Glutamatergic neuron (in vitro differentiated cells): ENCODE data around the gene WFDC1. TPM values are rescaled to one million over a fixed set of nuclear protein-coding genes. Genes with fewer than 3 reads are reported as not detected.

Source experiments
- DNase-seq: peaks from one replicate; pipeline ENCODE4 v3.0.0; 2022
- H3K27ac Mint-ChIP-seq: one replicate; pipeline ENCODE4 v1.8.0; 2020; ENCODE audit warnings: mild to moderate bottlenecking, mixed read lengths, inconsistent platforms; ENCODE audit not compliant: unreplicated experiment
- H3K27me3 Mint-ChIP-seq: one replicate; pipeline ENCODE4 v1.8.0; 2020; ENCODE audit warnings: mild to moderate bottlenecking, moderate library complexity, mixed read lengths, inconsistent platforms; ENCODE audit not compliant: unreplicated experiment
- H3K36me3 Mint-ChIP-seq: one replicate; pipeline ENCODE4 v1.8.0; 2020; ENCODE audit warnings: mild to moderate bottlenecking, mixed read lengths, inconsistent platforms; ENCODE audit not compliant: unreplicated experiment
- H3K4me1 Mint-ChIP-seq: one replicate; pipeline ENCODE4 v1.8.0; 2020; ENCODE audit warnings: mild to moderate bottlenecking, low read depth, mixed read lengths, inconsistent platforms; ENCODE audit not compliant: unreplicated experiment
- H3K4me3 Mint-ChIP-seq: one replicate; pipeline ENCODE4 v1.8.0; 2020; ENCODE audit warnings: mild to moderate bottlenecking, mixed read lengths, inconsistent platforms; ENCODE audit not compliant: unreplicated experiment
- H3K9me3 Mint-ChIP-seq: one replicate; pipeline ENCODE4 v1.8.0; 2020; ENCODE audit warnings: mild to moderate bottlenecking, moderate library complexity, mixed read lengths, inconsistent platforms; ENCODE audit not compliant: unreplicated experiment
- total RNA-seq: library from RNA; stranded (reverse); fragmentation: NEBNext Ultra II Directional; extraction: Animal tissue kit (Norgen Biotek cat#: 25700); gene quantifications from one replicate; pipeline ENCODE4 v1.2.1, GENCODE V29; 2021; ENCODE audit not compliant: unreplicated experiment
- TF ChIP-seq, protein P1 (sequence below): fragments of 200-600 bp; sonication (generic); IDR thresholded peaks from one replicate; pipeline ENCODE4 v1.5.0; 2021; ENCODE audit not compliant: partially characterized antibody, unreplicated experiment

The WFDC1 gene
- total RNA-seq, 1 donor from 2014 or later, result 0.93 TPM

DNA sequence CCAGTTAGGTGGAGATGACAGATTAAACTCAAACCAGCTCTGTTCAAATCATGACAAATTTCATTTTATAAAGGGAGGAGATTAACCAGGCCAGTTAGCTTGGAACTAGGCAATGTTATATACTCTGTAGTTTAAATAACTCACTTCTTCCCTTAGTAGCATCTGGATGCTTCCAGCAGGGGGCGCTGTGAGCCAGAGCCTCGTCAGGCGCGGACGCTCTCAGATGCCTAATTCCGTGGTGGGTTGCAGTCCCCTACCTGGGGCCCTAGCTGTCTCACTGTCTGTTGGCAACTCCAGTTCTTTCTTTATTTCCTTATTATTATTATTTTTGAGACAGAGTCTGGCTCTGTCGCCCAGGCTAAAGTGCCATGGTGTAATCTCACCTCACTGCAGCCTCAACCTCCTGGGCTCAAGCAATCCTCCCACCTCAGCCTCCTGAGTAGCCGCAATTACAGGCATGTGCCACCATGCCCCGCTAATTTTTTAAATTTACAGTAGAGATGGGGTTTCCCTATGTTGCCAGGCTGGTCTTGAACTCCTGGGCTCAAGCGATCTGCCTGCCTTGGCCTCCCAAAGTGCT lies 17.3 kb upstream of the WFDC1 start:
- no peak overlapping the region for H3K4me3 Mint-ChIP-seq
- DNase-seq, result peak; percentile 87
- no peak overlapping the region for H3K27ac Mint-ChIP-seq
- no peaks in the 10 kb centered on the region for H3K27me3 Mint-ChIP-seq
- H3K9me3 Mint-ChIP-seq, result no peaks in the 10 kb centered on the region
- TF ChIP-seq, protein P1, sequence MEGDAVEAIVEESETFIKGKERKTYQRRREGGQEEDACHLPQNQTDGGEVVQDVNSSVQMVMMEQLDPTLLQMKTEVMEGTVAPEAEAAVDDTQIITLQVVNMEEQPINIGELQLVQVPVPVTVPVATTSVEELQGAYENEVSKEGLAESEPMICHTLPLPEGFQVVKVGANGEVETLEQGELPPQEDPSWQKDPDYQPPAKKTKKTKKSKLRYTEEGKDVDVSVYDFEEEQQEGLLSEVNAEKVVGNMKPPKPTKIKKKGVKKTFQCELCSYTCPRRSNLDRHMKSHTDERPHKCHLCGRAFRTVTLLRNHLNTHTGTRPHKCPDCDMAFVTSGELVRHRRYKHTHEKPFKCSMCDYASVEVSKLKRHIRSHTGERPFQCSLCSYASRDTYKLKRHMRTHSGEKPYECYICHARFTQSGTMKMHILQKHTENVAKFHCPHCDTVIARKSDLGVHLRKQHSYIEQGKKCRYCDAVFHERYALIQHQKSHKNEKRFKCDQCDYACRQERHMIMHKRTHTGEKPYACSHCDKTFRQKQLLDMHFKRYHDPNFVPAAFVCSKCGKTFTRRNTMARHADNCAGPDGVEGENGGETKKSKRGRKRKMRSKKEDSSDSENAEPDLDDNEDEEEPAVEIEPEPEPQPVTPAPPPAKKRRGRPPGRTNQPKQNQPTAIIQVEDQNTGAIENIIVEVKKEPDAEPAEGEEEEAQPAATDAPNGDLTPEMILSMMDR, result peak; percentile 96
- H3K4me1 Mint-ChIP-seq, result peaks cover 20% of the 10 kb centered on the region
- no peaks in the 10 kb centered on the region for H3K36me3 Mint-ChIP-seq

DNA sequence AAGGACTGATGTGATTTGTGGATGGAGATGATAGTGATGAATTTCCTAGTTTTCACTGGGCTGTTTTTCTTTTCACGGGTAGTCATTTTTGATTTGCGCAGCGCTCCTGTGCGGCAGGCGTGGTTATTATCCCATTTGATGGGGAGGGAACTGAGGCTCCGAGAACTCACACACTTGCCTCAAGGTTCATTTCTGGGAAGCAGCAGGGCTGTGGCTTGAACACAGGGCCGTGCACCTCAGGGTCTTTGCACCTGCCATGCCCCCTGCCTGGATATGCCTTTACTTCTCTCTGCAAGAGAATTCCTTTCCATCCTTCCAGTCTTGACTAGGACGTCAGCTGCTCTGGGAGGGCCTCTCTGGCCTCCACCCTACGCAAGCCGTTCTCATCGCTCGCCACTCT lies 16.3 kb upstream of the WFDC1 start:
- Mint-ChIP-seq H3K27ac (peak overlapping the region; percentile 90), H3K36me3 (no peaks in the 10 kb centered on the region), H3K27me3 (no peaks in the 10 kb centered on the region), H3K9me3 (no peaks in the 10 kb centered on the region), H3K4me3 (peak overlapping the region; percentile 44), H3K4me1 (peaks cover 23% of the 10 kb centered on the region)
- no peak for DNase-seq
- TF ChIP-seq, protein P1, result no peak

DNA sequence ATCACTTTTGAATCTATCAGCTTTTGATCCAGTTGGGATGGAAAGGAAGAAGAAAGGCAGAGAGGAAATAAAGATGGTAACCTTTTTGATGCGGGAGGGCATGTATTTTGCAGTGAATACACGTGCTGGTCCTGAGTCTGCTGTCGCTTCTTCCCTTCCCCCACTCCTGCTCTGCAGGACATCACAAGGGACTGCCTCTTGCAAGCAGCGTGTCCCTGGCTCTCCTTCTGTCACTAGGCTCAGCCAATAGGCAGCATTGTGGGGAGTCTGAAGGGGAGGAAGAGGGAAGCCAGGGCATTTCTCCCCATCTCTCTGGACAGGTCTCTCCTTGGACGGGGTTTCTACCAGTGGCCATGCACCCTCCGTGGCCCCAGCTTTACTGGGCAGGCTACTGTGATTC lies 15.7 kb upstream of the WFDC1 start:
- Mint-ChIP-seq H3K27me3 (no peaks in the 10 kb centered on the region), H3K4me1 (peaks cover 30% of the 10 kb centered on the region), H3K36me3 (no peaks in the 10 kb centered on the region), H3K9me3 (no peaks in the 10 kb centered on the region), H3K27ac (peak overlapping the region; percentile 90), H3K4me3 (peak overlapping the region; percentile 72)
- TF ChIP-seq, protein P1, result no peak
- peak; percentile 69 for DNase-seq

DNA sequence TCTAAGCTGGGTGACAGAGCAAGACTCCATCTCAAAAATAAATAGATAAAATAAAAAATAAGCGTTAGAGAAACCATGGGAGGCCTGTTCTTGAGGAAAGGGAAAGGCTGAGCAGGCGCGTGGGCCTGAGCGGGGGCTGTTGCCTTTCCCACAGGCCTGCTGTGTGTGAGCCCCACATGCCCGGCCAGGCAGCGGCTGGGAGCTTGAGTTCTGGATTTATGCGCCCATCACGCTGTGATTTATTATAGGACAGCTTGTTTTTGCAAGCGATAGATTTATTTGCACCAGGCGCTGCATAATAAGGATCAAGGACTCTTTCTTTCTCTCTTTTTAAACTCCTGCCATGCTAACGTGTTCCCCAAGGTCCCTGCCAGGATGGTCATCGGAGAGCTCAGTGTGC lies 14.8 kb upstream of the WFDC1 start:
- no peaks in the 10 kb centered on the region for H3K36me3 Mint-ChIP-seq
- TF ChIP-seq, protein P1, result no peak
- no peak for DNase-seq

DNA sequence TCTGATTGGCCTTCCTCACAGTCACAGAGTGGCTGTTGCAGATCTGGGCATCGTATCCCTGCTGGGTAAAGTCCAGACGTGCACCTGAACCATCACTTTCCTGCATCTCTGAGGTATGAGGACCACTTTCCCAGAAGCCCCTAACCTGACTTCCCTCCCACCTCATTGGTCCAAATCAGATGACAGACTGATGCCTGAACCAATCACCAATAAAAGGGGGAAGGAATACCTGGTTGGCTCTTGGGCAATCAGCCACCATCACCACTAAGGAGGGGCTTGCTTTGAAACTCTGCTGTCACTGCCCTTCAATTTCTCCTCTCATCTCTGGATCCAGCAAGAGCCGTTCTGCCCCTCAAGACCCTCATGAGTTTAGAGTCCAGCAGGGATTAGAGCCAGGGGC lies 13.6 kb upstream of the WFDC1 start:
- TF ChIP-seq, protein P1, result no peak
- H3K27ac Mint-ChIP-seq, result no peak overlapping the region
- H3K4me1 Mint-ChIP-seq, result peaks cover 37% of the 10 kb centered on the region
- peaks cover 1% of the 10 kb centered on the region for H3K27me3 Mint-ChIP-seq
- H3K9me3 Mint-ChIP-seq, result peaks cover 3% of the 10 kb centered on the region
- DNase-seq, result no peak
- no peak overlapping the region for H3K4me3 Mint-ChIP-seq
- no peaks in the 10 kb centered on the region for H3K36me3 Mint-ChIP-seq

More for the DNA sequence above, 14.8 kb upstream of the WFDC1 start:
- Mint-ChIP-seq H3K27me3 (peaks cover 1% of the 10 kb centered on the region), H3K4me3 (no peak overlapping the region), H3K27ac (peak overlapping the region; percentile 90), H3K4me1 (peaks cover 35% of the 10 kb centered on the region), H3K9me3 (peaks cover 1% of the 10 kb centered on the region)
